ENCODE data around the gene SLC23A2.
"Not testable (repeated sequence)": the region's sequence is repeated elsewhere in the genome, so short reads cannot be mapped to it uniquely, and the experiment has no call there.

SLC23A2 gene

DNA sequence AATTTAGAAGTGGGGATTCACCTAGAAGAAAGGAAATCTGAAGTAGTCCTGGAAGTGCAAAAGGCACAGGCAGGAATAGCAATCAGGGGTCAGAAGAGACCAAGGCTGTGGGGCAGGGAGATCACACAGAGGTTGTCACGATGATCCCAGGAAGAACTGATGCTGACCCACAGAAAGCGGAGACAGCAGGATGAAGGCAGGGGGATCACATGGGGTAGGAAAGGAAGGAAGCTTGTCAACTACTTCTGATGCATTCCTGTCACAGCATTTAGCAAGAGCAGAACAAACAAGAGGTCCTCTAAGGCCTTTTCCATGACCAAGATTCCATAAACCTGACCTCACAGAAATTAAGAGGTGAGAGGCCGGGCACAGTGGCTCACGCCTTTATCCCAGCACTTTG is 79.1 kb downstream of the SLC23A2 start:
- Histone ChIP-seq H3K9ac (ENCODE audit: low read depth in 1 of 2, low read length in 2 of 2) (no peak overlapping the region), H3K4me3 (ENCODE audit: low read depth in 1 of 2, low read length in 2 of 2) (no peak overlapping the region), H3K27me3 (ENCODE audit: control insufficient read depth in 1 of 2, insufficient read depth in 2 of 2, low read length in 2 of 2) (no peaks in the 10 kb centered on the region), H3K9me3 (ENCODE audit: control insufficient read depth in 1 of 2, low read length in 2 of 2) (no peaks in the 10 kb centered on the region), H3K27ac (ENCODE audit: low read depth, low read length) (no peak overlapping the region), H3K36me3 (ENCODE audit: control insufficient read depth in 1 of 2, insufficient read depth in 2 of 2, low read length in 2 of 2) (no peaks in the 10 kb centered on the region), H3K4me1 (ENCODE audit: control insufficient read depth in 1 of 2, insufficient read depth in 2 of 2, low read length in 2 of 2) (peaks cover 8 to 20% of the 10 kb centered on the region in 2 donors)

DNA sequence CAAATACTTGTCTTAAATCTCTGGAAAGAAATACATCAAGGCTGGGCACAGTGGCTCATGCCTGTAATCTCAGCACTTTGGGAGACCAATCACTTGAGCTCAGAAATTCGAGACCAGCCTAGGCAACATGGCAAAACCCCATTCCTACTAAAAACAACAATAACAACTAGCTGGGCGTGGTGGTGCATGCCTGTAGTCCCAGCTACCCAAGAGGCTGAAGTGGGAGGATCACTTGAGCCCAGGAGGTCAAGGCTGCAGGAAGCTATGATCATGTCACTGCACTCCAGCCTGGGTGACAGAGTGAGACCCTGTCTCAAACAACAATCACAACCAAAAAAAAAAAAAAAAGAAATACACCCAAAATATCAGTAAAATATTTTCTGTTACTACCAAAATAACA is 80.0 kb downstream of the SLC23A2 start:
- not testable (repeated sequence) for H3K27me3 ChIP-seq (ENCODE audit: control insufficient read depth in 1 of 2, insufficient read depth in 2 of 2, low read length in 2 of 2); H3K27ac ChIP-seq (ENCODE audit: low read depth, low read length); H3K36me3 ChIP-seq (ENCODE audit: control insufficient read depth in 1 of 2, insufficient read depth in 2 of 2, low read length in 2 of 2); H3K9ac ChIP-seq (ENCODE audit: low read depth in 1 of 2, low read length in 2 of 2); H3K9me3 ChIP-seq (ENCODE audit: control insufficient read depth in 1 of 2, low read length in 2 of 2); H3K4me3 ChIP-seq (ENCODE audit: low read depth in 1 of 2, low read length in 2 of 2)
- H3K4me1 ChIP-seq (ENCODE audit: control insufficient read depth in 1 of 2, insufficient read depth in 2 of 2, low read length in 2 of 2): peaks cover 8 to 21% of the 10 kb centered on the region in 2 donors

- no peak overlapping the region for H3K4me3 ChIP-seq (ENCODE audit: low read depth in 1 of 2, low read length in 2 of 2)
- H3K9ac ChIP-seq (ENCODE audit: low read depth in 1 of 2, low read length in 2 of 2): no peak overlapping the region
- H3K36me3 ChIP-seq (ENCODE audit: control insufficient read depth in 1 of 2, insufficient read depth in 2 of 2, low read length in 2 of 2): no peaks in the 10 kb centered on the region
- H3K27ac ChIP-seq (ENCODE audit: low read depth, low read length): no peak overlapping the region
- no peaks in the 10 kb centered on the region for H3K27me3 ChIP-seq (ENCODE audit: control insufficient read depth in 1 of 2, insufficient read depth in 2 of 2, low read length in 2 of 2)
- no peaks in the 10 kb centered on the region for H3K9me3 ChIP-seq (ENCODE audit: control insufficient read depth in 1 of 2, low read length in 2 of 2)
- H3K4me1 ChIP-seq (ENCODE audit: control insufficient read depth in 1 of 2, insufficient read depth in 2 of 2, low read length in 2 of 2): peaks cover 4 to 15% of the 10 kb centered on the region in 2 donors
Measured at GRCh38 chr20:4920655-4921054, 80.7 kb downstream of the SLC23A2 start.

DNA sequence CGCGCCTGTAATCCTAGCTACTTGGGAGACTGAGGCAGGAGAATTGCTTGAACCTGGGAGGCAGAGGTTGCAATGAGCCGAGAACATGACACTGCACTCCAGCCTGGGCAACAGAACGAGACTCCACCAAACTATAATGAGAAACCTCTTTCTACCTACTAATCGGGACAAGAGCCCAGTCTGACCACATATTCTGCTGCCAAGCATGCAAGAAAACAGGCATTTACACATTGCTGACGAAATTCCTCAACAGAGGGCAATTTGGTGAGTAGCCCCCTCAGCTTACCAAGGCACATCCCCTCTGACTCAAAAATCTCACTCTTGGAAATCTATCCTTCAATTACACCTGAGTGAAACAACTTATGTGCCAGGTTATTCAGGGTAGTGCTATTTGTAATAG is 81.2 kb downstream of the SLC23A2 start:
- H3K9me3 ChIP-seq (ENCODE audit: control insufficient read depth in 1 of 2, low read length in 2 of 2): no peaks in the 10 kb centered on the region
- H3K27ac ChIP-seq (ENCODE audit: low read depth, low read length): no peak overlapping the region
- H3K9ac ChIP-seq (ENCODE audit: low read depth in 1 of 2, low read length in 2 of 2): no peak overlapping the region
- H3K27me3 ChIP-seq (ENCODE audit: control insufficient read depth in 1 of 2, insufficient read depth in 2 of 2, low read length in 2 of 2): no peaks in the 10 kb centered on the region
- peaks cover 0 to 11% of the 10 kb centered on the region in 2 donors for H3K4me1 ChIP-seq (ENCODE audit: control insufficient read depth in 1 of 2, insufficient read depth in 2 of 2, low read length in 2 of 2)
- H3K4me3 ChIP-seq (ENCODE audit: low read depth in 1 of 2, low read length in 2 of 2): no peak overlapping the region
- no peaks in the 10 kb centered on the region for H3K36me3 ChIP-seq (ENCODE audit: control insufficient read depth in 1 of 2, insufficient read depth in 2 of 2, low read length in 2 of 2)

DNA sequence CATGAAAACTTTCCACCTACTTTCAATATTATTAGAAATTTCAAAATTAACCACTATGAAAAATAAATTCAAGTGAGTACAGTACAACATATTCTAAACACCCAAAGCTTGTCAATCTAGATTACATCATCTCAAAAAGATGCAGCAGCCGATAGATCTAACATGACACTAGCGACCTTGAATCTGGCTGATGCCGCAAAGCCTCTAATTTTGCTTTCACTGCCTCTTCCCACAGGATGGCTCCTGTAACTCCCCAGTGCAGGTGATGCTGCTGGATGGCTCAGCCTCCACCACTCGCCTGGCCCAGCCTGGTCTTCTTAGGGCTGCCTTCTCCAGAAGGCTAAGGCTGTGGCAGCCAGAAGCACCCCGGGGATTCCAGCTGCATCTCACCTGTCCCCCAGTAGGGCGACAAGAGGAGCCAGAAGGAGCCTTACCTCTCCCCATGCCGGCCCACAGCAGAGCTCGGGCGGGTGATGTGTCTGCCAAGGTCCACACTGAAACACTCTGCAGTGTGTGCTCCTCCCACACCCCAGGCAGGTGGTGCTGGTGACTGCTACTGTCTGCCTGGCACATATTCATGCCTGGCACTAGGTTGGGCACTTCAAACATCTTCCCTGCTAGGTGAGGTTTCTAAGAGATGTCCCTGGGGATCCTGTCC is 82.1 kb downstream of the SLC23A2 start:
- Histone ChIP-seq H3K9me3 (ENCODE audit: control insufficient read depth in 1 of 2, low read length in 2 of 2) (no peaks in the 10 kb centered on the region), H3K27me3 (ENCODE audit: control insufficient read depth in 1 of 2, insufficient read depth in 2 of 2, low read length in 2 of 2) (no peaks in the 10 kb centered on the region), H3K9ac (ENCODE audit: low read depth in 1 of 2, low read length in 2 of 2) (no peak overlapping the region), H3K4me1 (ENCODE audit: control insufficient read depth in 1 of 2, insufficient read depth in 2 of 2, low read length in 2 of 2) (peaks cover 0 to 11% of the 10 kb centered on the region in 2 donors), H3K27ac (ENCODE audit: low read depth, low read length) (no peak overlapping the region), H3K36me3 (ENCODE audit: control insufficient read depth in 1 of 2, insufficient read depth in 2 of 2, low read length in 2 of 2) (no peaks in the 10 kb centered on the region), H3K4me3 (ENCODE audit: low read depth in 1 of 2, low read length in 2 of 2) (no peak overlapping the region)

DNA sequence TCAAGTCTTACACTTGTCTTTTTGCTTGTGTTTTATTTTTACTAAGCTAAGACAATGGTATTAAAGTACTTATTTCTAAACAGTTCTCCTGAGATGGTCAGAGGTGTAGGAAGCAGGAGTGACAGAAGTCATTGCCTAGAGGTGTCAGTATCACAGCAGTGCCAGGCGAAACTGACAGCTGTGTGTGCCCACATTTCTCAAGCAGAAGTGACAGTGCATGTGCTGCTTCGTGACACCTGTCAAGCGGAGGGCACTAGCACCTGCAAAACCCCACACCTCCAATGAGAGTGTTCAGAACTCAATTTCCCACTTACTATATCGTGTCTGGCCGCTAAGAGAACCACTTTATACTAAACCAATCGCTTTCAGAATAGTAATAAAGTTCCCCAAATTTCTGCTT is 82.8 kb downstream of the SLC23A2 start:
- H3K9ac ChIP-seq (ENCODE audit: low read depth in 1 of 2, low read length in 2 of 2): no peak overlapping the region
- H3K4me3 ChIP-seq (ENCODE audit: low read depth in 1 of 2, low read length in 2 of 2): no peak overlapping the region
- no peaks in the 10 kb centered on the region for H3K9me3 ChIP-seq (ENCODE audit: control insufficient read depth in 1 of 2, low read length in 2 of 2)
- no peak overlapping the region for H3K27ac ChIP-seq (ENCODE audit: low read depth, low read length)
- no peaks in the 10 kb centered on the region for H3K36me3 ChIP-seq (ENCODE audit: control insufficient read depth in 1 of 2, insufficient read depth in 2 of 2, low read length in 2 of 2)
- H3K4me1 ChIP-seq (ENCODE audit: control insufficient read depth in 1 of 2, insufficient read depth in 2 of 2, low read length in 2 of 2): peaks cover 0 to 11% of the 10 kb centered on the region in 2 donors
- H3K27me3 ChIP-seq (ENCODE audit: control insufficient read depth in 1 of 2, insufficient read depth in 2 of 2, low read length in 2 of 2): no peaks in the 10 kb centered on the region

DNA sequence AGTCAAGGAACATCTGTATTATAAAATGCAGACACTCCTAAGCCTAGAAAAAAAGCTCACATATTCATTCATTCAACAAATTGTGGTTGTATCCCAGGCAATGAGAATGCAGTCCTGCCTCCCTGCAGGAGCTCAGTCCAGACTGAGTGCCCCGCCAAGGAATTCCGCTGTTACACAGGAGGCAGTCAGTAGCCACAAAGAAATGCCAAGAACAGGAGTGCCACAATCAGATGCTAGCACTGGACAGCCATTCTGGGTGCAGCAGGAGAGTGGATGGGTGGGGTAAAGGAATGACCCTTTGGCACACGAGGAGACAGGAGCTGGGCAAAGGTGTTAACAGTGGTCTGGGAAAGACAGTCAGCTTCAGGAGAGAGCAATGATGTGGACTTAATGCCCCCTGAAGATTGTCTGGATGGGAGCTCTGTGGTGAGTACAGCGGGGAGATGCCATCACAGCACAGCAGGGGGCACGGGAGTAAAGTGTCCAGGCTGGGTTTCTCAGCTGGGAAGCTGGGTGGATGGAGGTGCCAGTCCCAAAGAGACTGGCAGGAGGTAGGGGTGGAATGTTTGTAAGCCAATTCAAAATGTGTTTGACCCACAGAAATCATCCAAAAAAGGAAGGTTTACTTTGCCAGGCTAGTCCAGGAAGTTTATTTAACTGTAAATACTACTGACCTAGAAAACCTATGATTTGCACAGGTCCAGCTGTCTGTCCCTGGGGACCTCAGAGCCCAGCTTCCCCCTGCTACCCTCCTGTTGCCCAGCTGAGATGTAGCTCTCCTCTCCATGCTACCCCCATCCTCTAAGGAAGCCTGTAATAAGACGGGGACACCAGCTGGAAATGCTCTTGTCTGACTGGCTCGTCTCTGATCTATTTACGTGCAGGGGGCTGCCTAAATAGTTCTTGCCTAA is 84.1 kb downstream of the SLC23A2 start:
- Histone ChIP-seq H3K36me3 (ENCODE audit: control insufficient read depth in 1 of 2, insufficient read depth in 2 of 2, low read length in 2 of 2) (peaks cover 0 to 1% of the 10 kb centered on the region in 2 donors), H3K27ac (ENCODE audit: low read depth, low read length) (no peak overlapping the region), H3K4me1 (ENCODE audit: control insufficient read depth in 1 of 2, insufficient read depth in 2 of 2, low read length in 2 of 2) (peaks cover 0 to 11% of the 10 kb centered on the region in 2 donors), H3K4me3 (ENCODE audit: low read depth in 1 of 2, low read length in 2 of 2) (no peak overlapping the region), H3K27me3 (ENCODE audit: control insufficient read depth in 1 of 2, insufficient read depth in 2 of 2, low read length in 2 of 2) (no peaks in the 10 kb centered on the region), H3K9ac (ENCODE audit: low read depth in 1 of 2, low read length in 2 of 2) (no peak overlapping the region), H3K9me3 (ENCODE audit: control insufficient read depth in 1 of 2, low read length in 2 of 2) (no peaks in the 10 kb centered on the region)

- H3K27me3 ChIP-seq (ENCODE audit: control insufficient read depth in 1 of 2, insufficient read depth in 2 of 2, low read length in 2 of 2): no peaks in the 10 kb centered on the region
- no peak overlapping the region for H3K27ac ChIP-seq (ENCODE audit: low read depth, low read length)
- no peak overlapping the region for H3K9ac ChIP-seq (ENCODE audit: low read depth in 1 of 2, low read length in 2 of 2)
- H3K4me1 ChIP-seq (ENCODE audit: control insufficient read depth in 1 of 2, insufficient read depth in 2 of 2, low read length in 2 of 2): peaks cover 0 to 11% of the 10 kb centered on the region in 2 donors
- no peak overlapping the region for H3K4me3 ChIP-seq (ENCODE audit: low read depth in 1 of 2, low read length in 2 of 2)
- H3K36me3 ChIP-seq (ENCODE audit: control insufficient read depth in 1 of 2, insufficient read depth in 2 of 2, low read length in 2 of 2): peaks cover 0 to 4% of the 10 kb centered on the region in 2 donors
- no peaks in the 10 kb centered on the region for H3K9me3 ChIP-seq (ENCODE audit: control insufficient read depth in 1 of 2, low read length in 2 of 2)
Measured at GRCh38 chr20:4913147-4913546, 88.2 kb downstream of the SLC23A2 start.

DNA sequence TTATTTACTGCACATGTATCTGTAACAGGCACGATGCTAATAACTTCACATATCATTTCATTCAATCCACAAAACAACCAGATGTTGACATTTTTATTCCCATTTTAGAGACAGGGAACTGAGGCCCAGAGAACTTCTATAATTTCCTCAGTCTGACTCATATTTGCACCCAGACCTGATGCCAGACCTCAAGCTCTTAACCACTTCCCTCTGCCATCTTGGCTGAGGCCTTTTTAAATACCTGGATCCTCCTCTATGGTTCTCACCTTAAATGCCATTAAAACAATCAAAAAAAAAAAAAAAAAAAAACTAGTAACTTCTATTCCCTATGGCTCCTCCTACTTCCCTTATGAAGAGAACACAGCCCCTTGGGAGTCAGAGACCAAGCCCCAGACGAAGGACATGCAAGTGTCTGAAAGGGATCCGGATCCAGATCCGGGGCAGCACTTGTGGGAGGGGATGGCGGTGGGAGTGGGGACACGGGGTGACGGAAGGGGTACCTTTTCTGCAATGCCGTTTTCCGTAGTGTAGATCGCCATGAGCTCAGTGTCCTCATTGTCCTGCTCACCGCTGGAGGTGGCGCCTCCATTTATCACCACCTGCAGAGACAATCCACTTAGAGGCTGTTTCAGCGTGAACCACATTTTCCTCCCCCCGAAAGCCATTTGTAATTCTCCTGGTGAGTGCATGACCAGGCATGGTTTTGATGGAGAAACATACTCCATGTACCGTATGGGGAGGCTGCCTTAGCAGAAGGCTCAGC is 88.7 kb downstream of the SLC23A2 start:
- Histone ChIP-seq H3K9ac (ENCODE audit: low read depth in 1 of 2, low read length in 2 of 2) (no peak overlapping the region), H3K9me3 (ENCODE audit: control insufficient read depth in 1 of 2, low read length in 2 of 2) (no peaks in the 10 kb centered on the region), H3K4me3 (ENCODE audit: low read depth in 1 of 2, low read length in 2 of 2) (no peak overlapping the region), H3K27me3 (ENCODE audit: control insufficient read depth in 1 of 2, insufficient read depth in 2 of 2, low read length in 2 of 2) (no peaks in the 10 kb centered on the region), H3K27ac (ENCODE audit: low read depth, low read length) (no peak overlapping the region), H3K4me1 (ENCODE audit: control insufficient read depth in 1 of 2, insufficient read depth in 2 of 2, low read length in 2 of 2) (peaks cover 0 to 9% of the 10 kb centered on the region in 2 donors), H3K36me3 (ENCODE audit: control insufficient read depth in 1 of 2, insufficient read depth in 2 of 2, low read length in 2 of 2) (peaks cover 0 to 4% of the 10 kb centered on the region in 2 donors)

DNA sequence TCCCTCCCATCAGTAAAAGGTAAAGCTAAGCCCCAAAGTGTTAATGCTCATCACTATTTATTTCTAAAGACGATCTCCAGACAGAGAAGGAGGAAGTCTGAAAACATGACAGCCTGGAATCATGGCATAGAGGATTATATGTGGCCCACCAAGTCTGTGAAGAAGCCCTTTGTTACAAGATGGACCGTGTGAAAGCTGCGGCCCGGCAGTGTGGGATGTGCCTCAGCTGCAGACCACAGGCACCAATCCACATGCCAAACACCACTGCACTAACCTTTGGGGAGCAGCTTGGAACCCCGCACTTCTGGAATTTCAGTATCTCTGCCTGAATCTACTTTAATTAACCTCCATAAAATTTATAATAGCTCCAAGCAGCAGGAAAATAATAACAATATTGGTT is 90.4 kb downstream of the SLC23A2 start:
- Histone ChIP-seq H3K27me3 (ENCODE audit: control insufficient read depth in 1 of 2, insufficient read depth in 2 of 2, low read length in 2 of 2) (no peaks in the 10 kb centered on the region), H3K27ac (ENCODE audit: low read depth, low read length) (no peak overlapping the region), H3K9me3 (ENCODE audit: control insufficient read depth in 1 of 2, low read length in 2 of 2) (no peaks in the 10 kb centered on the region), H3K9ac (ENCODE audit: low read depth in 1 of 2, low read length in 2 of 2) (no peak overlapping the region), H3K4me1 (ENCODE audit: control insufficient read depth in 1 of 2, insufficient read depth in 2 of 2, low read length in 2 of 2) (no peaks in the 10 kb centered on the region), H3K36me3 (ENCODE audit: control insufficient read depth in 1 of 2, insufficient read depth in 2 of 2, low read length in 2 of 2) (peaks cover 0 to 4% of the 10 kb centered on the region in 2 donors), H3K4me3 (ENCODE audit: low read depth in 1 of 2, low read length in 2 of 2) (no peak overlapping the region)

Measured in duodenal mucosa (tissue), 2 donors.